Tongue (tissue), 2 donors: ENCODE data around the gene EYA2. TPM values are rescaled to one million over a fixed set of nuclear protein-coding genes. Genes with fewer than 3 reads are reported as not detected.

ENCODE experiments used
- DNase-seq: peaks from one replicate; pipeline ENCODE4 v3.0.0-alpha.2; 2015
- total RNA-seq: library from RNA; depleted of rRNA; stranded (reverse); fragments of >200 nt; gene quantifications from one replicate; pipeline ENCODE4 v1.2.3, GENCODE V29; 2014

EYA2 gene
- total RNA-seq, 1 donor from 2014 or later: 1.3 TPM

DNA sequence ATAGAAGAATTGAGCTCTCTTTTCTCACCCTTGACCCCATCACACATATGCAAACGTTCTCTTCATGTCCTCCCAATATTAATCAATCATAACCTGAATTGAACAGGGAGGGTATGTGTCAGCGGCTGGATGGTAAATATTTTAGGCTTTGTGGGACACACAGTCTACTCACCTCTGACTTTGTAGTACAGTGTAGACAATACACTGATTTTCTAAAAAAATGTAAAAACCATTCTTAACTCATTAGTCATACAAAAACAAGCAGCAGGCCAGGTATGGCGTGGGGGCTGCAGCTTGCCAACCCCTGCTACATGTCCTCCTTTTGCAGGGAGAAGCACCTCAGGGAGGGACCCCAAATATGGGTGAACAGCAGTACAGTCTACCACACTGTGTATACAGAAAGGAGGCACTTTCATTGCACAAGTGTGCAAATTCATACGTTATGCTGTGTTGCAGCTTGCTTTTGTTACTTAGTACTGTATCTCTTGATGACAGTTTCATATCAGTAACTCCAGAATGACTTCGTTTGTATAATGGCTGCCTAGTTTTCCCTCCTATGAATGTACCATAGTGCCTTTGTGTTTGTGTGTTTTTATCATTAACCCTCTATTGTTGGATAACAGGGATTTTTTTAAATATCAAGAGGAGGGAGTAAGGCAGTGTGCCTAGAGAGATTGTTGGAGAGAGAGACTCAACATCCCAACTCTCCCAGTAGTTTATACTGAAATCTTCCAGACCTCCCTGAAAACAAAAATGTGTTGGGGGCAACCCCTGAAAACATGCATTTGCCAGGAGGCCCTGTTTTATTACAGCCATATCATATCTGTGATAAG, 247.5 kb downstream of the EYA2 start:
- DNase-seq: no peak

DNA sequence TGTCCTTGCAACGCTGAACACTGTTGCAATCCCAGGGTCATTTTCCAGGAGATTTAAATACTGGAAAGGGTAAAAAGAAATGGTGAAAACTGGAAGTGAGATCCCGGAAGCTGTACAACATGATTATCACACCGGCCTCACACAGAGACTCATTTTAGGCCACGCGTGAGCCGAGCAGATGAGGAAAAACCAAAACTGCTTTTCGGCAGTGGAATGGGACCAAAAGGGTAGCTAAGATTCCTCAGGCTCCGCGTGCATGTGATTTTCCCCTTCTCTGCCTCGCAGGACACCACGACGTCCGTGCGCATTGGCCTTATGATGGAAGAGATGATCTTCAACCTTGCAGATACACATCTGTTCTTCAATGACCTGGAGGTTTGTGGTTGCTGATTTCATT, 248.1 kb downstream of the EYA2 start:
- no peak for DNase-seq

DNA sequence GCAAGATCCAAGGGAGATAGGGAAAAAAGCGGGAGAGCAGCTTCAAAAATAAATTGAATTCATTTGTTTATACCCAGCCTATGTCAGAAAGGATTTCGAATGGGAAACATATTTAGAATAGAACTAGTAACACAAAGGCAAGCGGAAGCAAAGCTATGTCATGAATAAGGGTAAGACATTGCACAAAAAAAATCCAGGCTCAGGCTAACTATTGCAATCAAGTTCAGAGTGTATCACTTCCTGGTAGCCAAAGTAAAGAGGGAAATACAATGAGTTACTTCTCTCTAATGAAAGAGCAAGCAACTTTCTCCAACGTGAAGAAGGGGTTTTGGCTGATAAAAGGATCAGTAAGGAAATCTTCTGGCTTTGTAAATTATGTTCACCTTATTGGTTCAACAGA, 249.0 kb downstream of the EYA2 start:
- no peak for DNase-seq

DNA sequence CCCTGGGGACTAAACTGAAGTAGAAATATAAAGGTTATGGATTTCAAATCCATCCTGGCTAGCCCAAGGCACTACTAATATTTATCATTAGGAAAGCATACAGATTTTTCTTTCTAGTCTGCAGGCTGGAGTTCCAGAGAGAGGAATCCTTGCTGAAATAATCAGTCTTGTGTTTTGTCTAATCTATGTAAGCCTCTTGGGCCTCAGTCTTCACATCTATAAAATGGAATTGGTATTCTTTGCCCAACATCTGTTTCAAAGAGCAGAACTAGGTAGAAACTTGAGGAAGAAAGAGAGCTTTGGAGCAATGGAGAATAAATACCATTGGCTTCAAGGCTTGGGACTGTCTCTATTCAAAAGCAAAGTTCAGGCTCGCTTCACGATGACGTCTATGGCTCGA, 249.8 kb downstream of the EYA2 start:
- DNase-seq: no peak

DNA sequence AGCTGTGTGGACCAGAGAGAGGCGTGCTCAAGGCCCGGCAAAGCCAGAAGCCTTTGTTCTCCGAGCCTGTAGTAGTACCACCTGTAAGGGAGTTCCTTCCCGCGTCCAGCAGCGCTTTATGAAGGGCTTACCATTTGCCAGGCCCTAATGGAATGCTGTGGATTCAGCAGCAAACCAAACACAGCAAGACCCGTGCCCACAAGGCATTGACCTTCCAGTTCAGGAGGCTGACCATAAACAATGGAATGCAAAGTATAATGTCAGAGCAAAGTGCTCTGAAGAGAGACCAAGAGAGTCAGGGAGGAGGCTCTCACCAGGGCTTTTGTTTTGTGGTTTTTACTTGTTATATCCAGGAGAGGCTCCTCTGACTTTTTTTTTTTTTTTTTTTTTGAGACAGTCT, 252.0 kb downstream of the EYA2 start:
- DNase-seq: no peak

DNA sequence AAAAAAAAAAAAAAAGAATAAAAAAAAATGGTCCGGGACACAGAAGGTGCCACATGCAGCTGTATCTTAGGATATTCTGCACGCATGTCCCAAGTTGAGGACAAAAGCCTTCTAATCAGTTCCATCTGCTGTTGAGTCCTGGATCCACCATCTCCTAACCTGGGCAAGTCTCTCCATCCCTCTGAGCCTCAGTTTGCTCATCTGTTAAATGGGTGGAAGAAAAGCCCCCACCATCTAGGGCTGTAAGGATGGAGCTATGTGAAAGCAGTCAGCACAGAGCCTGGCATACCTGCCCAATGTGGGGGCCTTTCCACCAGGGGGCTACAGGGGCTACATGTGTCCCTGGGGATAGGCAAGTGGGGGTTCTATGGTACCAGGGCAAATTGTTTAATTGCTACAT, 253.4 kb downstream of the EYA2 start:
- no peak for DNase-seq

DNA sequence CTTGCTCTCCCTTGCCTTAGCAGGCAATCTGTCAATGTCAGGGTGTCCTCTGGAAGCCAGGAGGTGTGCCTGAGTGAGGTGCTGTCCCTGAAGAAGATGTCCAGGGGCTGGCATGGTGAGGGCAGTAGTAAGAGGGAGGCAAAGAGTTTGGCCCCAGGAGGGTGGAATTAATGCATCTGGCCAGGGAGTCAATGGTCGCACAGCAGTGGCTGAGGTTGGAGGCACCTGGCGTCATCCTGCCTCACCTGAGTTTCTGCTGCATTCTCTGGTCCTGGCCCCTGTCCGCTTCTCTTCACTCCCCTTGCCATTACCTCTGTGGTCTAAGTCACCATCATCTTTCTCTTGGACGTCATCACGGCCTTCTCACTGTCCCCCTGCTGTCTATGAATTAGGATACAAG, 255.3 kb downstream of the EYA2 start:
- no peak for DNase-seq

DNA sequence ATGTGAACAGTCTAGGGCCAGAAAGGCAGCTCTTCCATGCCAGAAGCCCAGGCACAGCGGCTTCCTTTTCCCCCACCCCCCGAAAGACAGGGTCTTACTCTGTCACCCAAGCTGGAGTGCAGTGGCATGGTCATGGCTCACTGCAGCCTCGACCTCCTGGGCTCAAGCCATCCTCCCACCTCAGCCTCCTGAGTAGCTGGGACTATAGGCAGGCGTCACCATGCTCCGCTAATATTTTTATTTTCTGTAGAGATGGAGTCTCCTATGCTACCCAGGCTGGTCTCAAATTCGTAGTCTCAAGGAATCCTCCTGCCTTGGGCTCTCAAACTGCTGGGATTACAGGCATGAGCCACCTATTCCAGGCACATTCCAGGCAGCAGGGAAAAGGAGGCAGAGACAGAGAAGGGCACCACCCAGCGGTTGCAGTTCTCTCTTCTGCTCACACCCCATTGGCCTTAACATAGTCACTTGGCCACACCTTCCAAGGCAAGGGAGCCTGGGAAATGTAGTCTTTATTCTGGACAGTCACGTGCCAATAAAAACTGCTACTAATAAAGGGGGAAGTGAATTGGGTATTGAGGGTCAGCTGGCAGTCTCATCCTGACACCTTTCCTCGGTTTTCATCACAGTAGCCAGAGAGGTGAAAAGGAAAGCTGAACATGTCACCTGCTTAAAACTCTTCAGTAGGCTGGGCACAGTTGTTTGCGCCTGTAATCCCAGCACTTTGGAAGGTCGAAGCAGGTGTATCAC, 255.9 kb downstream of the EYA2 start:
- peak; percentile 86 for DNase-seq

DNA sequence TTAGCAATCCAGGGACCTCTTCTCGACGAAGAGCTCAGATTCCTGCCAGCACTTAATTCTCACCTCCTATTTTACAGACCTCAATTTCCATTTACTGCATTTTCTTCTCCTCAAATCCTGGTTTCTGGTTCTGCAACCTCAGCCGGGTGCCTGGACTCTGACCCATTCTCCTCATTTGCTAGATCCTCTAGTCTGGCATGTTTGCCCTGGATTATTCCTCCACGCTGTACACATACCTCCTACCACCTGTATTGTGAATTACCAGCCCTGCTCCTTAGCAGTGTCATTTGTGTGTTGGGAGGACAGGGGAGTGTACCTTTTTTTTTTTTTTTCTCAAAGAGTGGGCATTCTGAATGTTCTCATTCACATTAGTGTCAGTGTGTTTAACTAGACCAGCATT, 257.4 kb downstream of the EYA2 start:
- no peak for DNase-seq

DNA sequence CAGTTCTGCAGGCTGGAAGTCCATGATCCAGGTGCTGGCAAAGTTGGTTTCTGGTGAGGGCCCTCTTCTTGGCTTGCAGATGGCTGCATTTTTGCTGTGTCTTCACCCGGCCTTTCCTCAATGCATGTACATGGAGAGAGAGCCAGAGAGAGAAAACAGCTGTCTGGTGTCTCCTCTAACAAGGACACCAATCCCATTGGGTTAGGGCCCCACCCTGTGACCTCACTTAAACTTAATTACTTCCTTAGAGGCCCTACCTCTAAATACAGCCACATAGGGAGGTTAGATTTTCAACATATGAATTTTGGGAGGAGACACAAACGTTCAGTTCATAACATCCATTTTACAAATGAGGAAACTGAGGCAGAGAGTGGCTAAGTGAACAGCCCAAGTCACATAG, 259.4 kb downstream of the EYA2 start:
- no peak for DNase-seq

DNA sequence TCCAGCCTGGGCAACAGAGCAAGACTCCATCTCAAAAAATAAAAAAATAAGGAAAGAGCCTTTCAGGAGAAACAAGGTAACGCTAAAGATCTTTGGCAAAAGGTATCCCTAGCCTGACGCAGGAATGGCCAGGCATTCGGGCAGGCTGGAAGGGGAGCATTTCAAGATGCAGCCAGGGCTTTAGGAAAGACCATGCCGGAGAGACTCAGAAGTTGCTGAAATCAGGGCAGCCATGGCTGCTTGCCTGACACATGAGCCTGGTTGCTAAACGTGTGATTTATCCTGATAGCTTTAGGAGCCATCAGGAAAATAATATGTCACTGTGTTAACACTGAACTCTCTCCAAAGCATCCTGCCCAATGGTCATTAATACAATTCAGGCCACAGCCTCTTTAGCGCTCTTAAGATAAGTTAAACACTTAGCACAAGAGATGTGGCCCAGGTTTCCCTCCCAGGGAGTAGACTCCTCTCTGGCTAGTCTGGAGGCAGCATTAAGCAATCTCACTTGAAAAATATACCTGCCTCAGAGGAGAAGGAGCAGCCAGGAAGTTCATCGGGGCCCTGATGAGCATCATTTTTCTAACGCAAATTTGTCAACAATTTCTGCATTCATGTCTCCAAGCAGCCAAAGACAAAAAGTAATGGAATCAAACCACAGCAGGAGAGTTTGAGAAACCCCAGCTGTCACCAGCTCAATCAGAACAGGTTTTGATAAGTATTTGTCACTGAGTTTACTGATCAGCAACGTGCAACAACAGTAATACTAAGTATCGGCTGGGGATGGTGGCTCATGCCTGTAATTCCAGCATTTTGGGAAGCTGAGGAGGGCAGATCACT, 261.9 kb downstream of the EYA2 start:
- DNase-seq: no peak

DNA sequence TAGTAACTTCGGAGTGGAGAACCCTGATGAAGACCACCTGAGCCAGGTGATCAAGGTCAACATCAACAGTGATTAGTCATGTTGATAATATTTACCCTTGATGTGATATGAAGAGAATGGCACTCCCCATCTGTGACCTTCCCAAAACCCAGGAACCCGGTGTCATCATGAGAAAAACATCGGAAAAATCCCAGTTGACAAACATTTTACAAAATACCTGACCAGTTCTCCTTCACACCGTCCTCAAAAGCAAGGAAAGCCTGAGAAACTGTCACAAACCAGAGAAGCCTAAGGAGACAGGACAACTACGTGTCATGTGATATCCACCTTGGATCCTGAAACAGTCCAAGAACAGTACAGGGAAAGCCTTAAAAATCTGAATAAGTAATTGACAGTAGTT, 264.5 kb downstream of the EYA2 start:
- no peak for DNase-seq

DNA sequence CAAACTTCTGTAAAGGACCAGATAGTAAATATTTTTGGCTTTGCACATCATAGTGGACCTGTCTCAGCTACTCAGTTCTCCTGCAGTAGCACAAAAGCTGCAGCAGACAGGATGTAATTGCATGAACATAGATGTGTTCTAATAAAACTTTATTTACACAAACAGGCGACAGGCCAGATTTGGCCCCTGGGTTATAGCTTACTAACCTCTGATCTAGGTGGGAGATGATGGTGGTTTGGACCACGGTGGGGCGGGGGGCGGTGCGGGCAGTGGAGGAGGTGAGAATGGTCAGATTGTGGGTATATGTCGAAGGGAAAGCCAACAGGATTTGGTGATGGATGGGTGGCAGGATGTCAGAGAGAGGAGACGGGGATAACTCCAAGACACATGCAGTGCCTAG, 265.6 kb downstream of the EYA2 start:
- DNase-seq: no peak

DNA sequence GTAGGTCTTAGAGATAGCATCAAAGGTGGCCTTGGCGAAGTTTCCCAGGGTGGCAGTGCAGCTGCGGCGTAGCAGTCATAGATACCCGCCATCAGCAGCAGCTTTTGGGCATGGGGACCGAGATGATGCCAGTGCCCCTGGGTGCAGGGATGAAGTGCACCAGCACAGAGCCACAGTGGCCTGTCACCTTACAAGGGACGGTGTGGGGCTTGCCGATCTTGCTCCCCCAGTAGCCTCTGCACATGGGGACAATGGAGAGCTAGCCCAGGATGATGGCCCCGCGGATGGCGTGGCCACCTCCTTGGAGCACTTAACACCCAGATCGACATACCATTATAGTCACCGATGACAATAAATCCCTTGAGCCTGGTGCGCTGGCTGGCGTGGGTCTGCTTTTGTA, 266.3 kb downstream of the EYA2 start:
- no peak for DNase-seq

DNA sequence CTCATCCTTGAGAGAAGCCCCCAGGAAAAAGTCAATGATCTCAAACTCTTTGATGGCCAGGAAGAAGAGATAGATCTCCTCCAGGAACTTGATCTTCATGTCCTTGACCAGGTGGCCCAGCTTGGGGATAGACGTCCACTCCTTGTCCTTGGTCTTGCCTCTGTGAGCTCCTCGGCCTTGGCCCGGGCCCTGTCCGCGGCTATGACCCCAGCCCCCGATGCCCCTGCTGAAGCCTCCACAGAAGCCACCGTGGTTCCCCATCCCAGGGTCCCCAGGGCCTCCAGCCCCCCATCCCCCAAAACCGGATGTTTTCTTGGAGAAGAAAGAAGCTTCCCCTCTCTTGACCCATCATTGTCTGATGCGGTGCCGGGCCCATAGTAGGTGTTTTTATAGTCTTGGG, 266.8 kb downstream of the EYA2 start:
- DNase-seq: no peak

DNA sequence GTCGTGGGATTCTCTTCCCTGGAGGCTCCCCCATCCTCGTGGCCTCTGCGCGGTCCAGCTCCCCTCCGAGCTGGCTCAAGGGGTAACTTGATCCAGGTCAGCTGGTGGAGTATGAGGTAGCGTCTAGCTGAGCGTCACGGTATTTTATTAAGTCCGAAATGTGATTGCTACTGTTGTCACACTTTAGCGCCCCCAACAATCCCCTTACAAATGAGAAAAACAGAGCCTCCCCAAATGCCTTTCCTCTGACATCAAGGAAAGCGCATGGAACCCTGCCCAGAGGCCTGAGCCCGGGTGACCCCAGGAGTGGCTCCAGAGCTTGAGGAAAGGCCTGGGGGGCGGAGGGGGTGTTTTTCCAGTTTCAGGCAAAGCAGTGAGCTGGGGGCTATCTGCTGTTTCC, 269.5 kb downstream of the EYA2 start:
- peak; percentile 69 for DNase-seq

DNA sequence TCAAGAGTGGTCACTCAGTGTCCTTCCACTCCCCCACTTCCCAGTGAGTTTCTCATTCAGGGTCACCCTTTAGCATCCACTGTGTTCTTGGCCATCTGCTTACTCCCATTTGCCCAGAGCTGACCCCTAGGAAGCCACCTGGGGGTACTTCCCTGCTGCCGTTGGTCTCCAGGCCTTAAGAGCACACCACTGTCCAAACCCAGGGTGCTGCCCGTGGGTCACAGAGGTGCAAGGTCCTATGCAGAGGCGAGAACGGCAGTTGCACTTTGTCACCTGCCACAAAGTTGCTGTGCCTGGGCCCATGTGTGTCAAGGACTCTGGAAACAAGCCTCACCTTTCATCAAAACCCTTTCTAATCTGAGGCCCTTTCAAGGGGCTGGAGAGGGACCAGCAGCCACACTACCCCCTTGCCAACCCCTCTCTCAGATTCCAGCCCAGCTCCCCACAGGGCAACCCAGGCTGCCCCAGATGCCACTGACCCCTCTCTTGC, 270.8 kb downstream of the EYA2 start:
- no peak for DNase-seq

DNA sequence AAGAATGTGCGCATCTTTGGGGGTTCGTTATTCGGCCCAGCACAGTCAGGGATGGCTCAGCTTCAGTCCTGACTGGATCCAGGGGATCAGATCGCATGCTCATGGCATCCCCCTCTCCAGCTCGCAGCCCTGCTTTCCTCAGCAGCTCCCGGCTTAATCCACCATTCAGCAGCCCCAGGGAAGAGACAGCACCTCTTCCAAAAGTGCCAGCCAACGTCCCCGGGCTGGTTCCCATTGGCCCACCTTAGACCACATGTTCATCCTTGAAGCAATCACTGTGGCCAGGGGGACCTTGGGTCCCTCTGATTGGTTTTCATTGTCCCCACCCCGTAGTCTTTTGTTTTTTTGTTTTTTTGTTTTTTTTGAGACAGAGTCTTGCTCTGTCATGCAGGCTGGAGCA, 273.2 kb downstream of the EYA2 start:
- DNase-seq: no peak

DNA sequence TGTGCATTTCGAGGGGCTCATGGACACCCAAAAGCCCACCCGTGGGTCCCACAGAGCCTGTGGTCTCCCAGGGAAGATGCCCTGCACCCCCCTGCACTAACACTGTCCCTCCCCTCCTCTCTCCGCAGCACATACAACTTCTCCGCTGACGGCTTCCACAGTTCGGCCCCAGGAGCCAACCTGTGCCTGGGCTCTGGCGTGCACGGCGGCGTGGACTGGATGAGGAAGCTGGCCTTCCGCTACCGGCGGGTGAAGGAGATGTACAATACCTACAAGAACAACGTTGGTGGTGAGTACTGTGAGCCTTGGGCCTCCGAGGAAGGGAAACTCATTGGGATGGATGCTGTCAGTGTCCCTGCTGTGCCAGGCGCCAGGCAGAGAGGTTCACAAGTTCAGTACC, 277.9 kb downstream of the EYA2 start:
- no peak for DNase-seq

DNA sequence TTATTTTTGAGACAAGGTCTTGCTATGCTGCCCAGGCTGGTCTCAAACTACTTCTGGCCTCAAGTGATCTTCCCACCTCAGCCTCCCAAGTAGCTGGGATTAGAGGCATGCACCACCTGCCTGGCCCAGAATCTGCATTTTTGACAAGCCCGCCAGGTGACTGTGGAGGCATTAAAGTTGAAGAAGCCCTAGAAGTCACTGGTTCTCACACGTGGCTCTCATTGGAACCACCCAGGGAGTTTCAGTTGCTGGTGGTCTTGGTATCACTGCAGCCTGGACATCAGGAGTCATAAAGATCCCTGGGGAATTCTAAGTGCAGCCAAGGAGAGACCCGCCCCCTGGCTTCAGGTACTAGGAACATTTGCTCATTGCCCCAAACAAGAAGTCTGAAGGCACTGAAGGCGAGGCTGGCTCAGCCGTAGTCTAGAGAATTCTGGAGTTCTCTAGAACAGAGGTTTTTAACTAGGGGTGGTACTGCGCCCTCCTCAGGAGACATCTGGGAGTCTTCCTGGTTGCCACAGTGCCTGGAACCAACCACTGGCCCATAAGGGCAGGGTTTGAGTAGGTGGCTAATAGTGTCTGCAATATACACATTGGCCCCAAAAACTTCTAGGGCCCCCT, 279.1 kb downstream of the EYA2 start:
- DNase-seq: no peak

DNA sequence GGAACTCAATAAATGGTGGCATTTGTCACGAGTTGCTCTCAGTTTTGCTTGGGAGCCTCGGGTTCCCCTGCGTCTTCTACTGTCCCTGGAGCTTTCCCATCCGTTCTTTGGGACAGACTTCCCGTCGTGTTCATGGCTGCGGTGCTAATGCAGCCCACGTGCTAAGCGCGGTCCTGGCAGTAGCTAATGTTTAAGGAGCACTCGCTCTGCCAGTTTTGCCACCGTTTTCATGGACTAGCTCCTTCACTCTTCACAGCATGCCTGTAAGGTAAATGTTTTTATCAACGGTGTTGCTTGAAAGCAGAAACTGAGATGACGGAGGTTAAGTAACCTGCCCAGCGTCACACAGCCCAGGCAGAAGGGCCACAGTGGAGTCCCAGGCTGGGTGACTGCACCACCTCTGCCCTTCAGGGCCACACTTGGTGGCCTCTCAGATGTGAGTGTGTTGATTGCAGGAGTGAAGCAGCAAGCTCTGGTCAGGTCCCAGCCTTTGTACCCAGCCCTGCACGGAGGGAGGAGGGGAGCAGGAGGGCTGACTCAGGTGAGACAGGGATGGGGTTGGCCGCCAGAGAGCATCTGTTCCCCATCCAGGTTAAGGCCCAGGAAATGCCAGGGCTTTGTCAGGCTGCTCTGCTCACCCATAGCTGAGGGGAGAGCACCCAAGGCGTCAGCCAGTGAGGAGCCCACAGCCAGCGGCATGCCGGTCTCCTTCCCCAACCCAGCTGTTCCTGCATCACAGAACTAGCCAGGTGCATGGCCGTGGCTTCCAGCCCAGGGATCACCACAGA, 280.0 kb downstream of the EYA2 start:
- DNase-seq: no peak

DNA sequence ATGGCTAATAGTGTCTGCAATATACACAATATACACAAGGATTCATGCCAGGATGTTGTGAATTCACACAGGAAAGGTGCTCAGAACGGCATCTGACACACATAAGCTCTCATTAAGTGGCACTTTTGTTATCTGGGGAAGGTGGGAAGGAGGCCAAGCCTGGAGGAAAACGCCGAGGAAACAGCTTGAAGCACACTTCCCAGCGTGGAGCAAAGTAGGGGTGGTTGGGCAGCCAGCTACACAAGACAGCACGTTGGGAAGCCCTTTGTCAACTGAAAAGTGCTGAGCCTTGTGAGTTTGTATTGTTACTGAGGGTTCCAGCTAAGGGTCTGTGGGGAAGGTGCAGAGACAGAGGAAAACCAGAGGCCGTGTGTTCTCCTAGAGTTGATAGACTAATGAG, 280.9 kb downstream of the EYA2 start:
- no peak for DNase-seq
